ENCODE data around the gene OCIAD2.

OCIAD2 gene

DNA sequence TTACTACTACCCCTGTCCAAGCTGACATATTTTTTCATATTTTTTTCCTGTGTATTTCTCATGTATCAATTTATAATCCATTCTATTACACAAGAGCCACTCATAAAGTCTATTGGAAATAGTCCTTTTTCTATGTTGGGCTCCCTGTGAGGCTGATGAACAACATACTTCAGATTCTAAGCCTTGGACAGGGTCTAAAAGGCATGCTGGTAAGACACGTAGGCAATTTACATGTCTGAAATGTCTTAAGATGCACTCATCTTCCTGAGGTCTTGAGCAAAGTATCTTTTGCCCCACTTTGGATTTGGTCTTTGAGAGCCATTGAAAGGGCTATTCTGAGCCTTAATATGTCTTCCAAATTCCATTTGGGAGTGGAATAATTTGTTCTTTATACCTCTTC lies 43.9 kb downstream of the OCIAD2 start:
- no peak for DNase-seq (ENCODE audit: low spot score)
- in situ Hi-C loops (cut with MboI; ENCODE audit: low pct_unique_long_range_greater_than_20kb, low sequenced_read_pairs, unreplicated experiment): no loop called here
- TF ChIP-seq, protein P1, sequence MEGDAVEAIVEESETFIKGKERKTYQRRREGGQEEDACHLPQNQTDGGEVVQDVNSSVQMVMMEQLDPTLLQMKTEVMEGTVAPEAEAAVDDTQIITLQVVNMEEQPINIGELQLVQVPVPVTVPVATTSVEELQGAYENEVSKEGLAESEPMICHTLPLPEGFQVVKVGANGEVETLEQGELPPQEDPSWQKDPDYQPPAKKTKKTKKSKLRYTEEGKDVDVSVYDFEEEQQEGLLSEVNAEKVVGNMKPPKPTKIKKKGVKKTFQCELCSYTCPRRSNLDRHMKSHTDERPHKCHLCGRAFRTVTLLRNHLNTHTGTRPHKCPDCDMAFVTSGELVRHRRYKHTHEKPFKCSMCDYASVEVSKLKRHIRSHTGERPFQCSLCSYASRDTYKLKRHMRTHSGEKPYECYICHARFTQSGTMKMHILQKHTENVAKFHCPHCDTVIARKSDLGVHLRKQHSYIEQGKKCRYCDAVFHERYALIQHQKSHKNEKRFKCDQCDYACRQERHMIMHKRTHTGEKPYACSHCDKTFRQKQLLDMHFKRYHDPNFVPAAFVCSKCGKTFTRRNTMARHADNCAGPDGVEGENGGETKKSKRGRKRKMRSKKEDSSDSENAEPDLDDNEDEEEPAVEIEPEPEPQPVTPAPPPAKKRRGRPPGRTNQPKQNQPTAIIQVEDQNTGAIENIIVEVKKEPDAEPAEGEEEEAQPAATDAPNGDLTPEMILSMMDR (IDR thresholded peaks at IDR 0.05; ENCODE audit: extremely low read depth, insufficient read depth, missing control alignments): no peak

DNA sequence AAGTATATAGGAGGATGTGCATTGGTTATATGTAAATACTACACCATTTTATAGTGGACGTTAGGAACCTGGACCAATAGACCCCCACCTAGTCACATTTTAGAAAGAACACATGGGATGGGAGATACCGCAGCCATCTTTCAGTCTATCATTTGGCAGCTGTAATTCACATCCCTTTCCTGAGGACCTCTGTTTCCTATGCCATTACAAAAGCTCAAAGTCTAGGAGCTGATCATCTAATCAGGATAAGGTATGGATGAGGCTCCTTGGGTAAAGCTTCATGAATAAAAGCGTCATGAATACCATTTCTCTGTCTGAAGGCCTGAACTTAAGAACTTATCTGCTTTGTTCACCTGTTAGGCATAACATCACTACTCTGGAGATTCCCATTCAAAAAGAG lies 44.5 kb downstream of the OCIAD2 start:
- TF ChIP-seq, protein P1 (IDR thresholded peaks at IDR 0.05; ENCODE audit: extremely low read depth, insufficient read depth, missing control alignments): no peak
- in situ Hi-C loops (cut with MboI; ENCODE audit: low pct_unique_long_range_greater_than_20kb, low sequenced_read_pairs, unreplicated experiment): no loop called here
- no peak for DNase-seq (ENCODE audit: low spot score)

DNA sequence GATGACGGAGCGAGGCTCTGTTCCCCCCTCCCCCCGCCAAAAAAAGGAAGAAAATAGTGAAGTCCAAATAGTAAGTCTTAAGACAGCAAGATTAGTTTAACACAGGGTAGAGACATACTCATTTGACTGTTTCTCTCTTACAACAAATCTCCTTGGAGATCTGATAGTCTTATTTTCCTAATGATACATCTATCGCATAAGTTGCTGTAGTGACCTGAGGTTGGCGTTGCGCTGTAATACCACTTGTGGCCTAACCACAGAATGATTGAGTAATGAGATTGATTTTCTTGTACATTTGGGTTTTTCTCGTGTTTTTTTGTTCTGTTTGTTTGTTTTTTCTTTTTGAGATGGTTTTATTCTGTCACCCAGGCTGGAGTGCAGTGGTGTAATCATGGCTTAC lies 48.4 kb downstream of the OCIAD2 start:
- in situ Hi-C loops (cut with MboI; ENCODE audit: low pct_unique_long_range_greater_than_20kb, low sequenced_read_pairs, unreplicated experiment): no loop called here
- TF ChIP-seq, protein P1 (IDR thresholded peaks at IDR 0.05; ENCODE audit: extremely low read depth, insufficient read depth, missing control alignments): no peak
- no peak for DNase-seq (ENCODE audit: low spot score)

DNA sequence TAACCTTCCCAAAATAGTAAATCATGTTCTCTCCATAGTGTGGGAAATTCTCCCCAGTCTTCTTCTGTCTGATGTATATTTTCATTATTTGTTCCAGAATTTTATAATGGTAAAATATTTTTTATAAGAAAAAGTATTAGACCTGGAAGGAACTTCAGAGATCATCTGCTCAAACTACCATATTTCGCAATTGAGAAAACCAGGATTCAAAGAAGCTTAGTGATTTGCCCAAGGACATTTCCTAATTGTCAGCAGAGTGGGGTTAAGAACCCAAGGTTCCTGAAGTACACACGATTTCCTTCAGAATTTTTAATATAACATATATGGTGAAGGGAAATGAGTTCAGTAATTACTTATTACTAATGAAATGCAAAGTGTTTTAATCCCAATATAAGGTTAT lies 51.6 kb downstream of the OCIAD2 start:
- TF ChIP-seq, protein P1 (IDR thresholded peaks at IDR 0.05; ENCODE audit: extremely low read depth, insufficient read depth, missing control alignments): no peak
- DNase-seq (ENCODE audit: low spot score): no peak
- in situ Hi-C loops (cut with MboI; ENCODE audit: low pct_unique_long_range_greater_than_20kb, low sequenced_read_pairs, unreplicated experiment): no loop called here

DNA sequence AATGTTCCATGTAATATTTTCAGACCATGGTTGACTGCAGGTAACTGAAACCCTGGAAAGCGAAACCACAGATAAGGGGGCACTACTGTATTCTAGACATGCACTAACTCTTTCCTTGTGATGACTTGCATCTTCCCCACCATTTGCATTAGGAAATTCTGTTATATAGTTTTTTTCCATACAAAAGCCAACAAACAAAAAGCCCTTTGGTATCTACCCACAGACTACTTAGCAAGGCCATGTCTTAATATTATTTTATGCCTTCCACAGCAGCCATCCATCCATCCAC lies 52.2 kb downstream of the OCIAD2 start:
- in situ Hi-C loops (cut with MboI; ENCODE audit: low pct_unique_long_range_greater_than_20kb, low sequenced_read_pairs, unreplicated experiment): no loop called here
- TF ChIP-seq, protein P1 (IDR thresholded peaks at IDR 0.05; ENCODE audit: extremely low read depth, insufficient read depth, missing control alignments): no peak
- DNase-seq (ENCODE audit: low spot score): no peak

DNA sequence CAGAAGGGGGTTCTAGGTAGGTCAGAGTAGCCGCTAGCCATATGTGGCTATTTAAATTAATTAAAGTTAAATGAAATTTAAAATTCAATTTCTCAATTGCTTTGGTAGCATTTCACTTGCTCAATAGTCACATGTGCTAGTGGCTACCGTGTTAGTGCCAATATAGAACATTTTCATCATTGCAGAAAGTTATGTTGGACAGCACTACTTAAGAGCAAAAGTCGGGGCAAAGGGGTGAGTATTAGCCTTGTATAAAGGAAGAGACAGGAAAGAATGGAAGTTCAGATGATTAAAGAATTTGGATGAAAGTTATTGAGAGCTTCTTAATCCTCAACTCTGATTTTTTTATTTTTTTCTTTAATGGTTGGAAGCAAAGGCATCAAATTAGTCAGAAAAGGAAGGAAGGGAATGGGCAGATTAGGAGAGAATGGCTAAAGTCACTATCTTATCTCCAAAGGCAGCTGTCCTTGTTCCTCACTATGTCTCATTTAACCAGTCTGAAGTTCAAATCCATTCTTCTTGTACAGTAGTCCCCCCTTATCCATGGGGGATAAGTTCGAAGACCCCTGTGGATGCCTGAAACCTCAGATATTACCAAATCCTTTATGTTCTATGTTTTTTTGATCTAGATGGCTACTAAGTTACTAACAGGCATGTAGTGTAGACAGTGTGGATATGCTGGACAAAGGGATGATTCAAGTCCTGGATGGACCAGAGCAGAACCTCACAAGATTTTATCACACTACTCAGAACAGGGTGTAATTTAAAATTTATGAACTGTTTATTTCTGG lies 52.8 kb downstream of the OCIAD2 start:
- DNase-seq (ENCODE audit: low spot score): no peak
- in situ Hi-C loops (cut with MboI; ENCODE audit: low pct_unique_long_range_greater_than_20kb, low sequenced_read_pairs, unreplicated experiment): no loop called here

More for the DNA sequence above, 52.8 kb downstream of the OCIAD2 start:
- TF ChIP-seq, protein P1 (IDR thresholded peaks at IDR 0.05; ENCODE audit: extremely low read depth, insufficient read depth, missing control alignments): no peak

Measured in GM13977 (cell line).